HG03103 (cell line): ENCODE data around the gene CCDC149.
"Not testable (repeated sequence)": the region's sequence is repeated elsewhere in the genome, so short reads cannot be mapped to it uniquely, and the experiment has no call there.

Experiments used
- ATAC-seq: cut with Tn5 transposase; IDR thresholded peaks from one replicate; pipeline ENCODE4 v1.9.1; 2021; ENCODE audit warnings: low read depth; ENCODE audit not compliant: unreplicated experiment

CCDC149 gene

DNA sequence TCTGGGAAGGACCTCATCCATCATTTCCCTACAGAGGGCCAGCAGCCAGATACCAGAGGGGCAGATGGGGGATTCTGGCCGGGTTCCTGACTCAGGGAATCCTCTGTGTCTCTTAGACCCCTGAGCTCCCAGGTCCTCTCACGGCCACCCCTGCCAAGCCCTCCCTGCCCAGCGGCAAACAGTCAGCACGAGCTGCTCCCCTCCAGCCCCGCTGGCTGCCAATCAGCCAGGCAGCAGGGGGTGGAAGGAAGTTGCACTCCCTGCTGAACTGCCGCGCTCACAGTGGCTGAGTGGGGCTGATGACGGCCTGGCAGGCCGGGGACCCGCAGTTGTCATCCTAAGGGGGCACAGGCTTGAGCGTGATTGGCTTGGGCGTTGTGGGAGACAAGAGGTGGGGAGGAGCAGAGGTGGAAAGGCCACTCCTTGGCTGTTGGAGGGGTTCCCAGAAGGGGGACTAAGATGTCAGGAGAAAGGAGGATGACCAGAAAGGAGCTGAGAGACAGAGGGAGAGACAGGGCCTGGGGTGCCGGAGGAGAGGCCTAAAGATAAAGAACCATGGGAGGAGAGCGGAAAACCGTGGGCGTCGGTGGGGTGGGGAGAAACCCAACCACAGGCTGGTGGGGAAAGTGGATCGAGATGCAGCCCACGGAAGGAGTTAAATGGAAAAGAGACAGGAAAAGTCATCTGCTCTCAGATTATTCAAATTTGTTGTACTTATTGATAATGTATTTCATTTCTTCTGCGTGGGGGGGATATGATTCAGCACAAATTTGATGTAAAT is 4.4 kb upstream of the CCDC149 start:
- no peak for ATAC-seq

DNA sequence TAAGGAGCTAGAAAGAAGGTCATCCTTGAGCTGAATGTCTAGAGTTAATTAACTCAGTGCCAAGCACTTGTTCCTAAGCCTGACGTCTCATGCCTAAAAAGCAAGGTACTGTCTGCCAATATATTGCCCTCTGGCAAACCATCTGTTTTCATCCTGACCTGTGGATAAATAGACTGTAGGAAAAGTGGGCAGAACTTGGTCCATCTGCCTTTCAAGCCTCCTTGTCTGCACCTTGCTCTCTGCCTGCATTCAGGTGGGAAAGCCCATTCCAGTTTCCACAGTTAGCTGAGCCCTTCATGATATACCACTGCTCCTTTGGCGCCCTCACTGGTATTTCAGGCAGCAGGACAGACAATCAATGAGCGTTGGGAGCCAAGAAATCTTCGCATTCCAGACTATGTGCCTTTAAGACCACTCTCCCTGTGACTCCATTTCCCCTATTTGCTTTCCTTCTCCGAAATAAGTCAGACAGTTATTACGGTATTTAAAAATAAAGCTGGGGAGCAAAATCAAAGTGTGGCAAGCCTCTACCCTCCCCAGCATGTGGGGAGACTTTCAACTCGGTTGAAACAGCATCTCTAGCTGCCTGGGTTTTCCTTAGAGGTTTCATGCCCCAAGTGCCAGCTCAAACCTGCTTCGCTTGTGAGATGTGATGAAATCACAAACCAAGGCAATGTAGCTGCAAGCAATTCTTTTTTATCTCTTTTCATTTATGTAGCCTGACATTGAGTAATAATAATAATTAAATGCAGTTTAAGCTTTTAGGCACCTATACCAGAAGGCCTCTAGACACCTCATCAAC is 2.5 kb upstream of the CCDC149 start:
- ATAC-seq: no peak

DNA sequence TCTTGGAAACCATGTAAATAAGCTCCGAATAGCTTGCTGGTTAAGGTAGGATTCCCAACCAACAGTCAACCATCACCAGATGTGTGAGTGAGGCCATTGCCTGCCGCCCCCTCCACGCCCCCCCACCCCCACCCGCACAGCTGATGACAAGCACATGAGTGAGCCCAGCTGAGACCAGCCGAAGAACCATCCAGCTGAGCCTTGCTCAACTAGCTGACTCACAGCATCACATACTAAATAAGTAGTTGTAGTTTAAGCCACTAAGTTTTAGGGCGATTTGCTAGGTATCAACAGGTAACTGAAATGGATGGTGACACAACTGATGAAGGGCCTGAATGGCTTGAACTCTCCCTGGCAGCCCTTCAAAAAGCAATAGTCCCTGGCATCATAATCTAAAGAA is 1.6 kb upstream of the CCDC149 start:
- no peak for ATAC-seq

DNA sequence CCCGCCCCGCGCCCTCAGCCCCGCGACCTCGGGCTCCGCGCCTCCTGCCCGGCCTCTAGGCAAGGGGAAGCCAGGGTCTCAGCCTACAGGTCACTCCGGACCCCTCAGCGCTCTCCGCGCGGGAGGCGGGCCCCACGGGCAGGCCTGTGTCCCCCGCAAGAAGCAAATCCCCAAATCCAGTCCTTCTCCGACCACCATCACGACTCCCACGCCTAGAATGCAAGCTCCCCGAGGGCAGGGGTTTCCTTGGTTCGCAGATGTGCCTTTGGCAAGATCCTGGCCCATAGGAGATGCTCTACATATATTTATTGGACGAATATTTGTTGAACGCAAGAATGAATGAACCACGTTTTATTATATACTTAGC is 260 bp upstream of the CCDC149 start:
- no peak for ATAC-seq

DNA sequence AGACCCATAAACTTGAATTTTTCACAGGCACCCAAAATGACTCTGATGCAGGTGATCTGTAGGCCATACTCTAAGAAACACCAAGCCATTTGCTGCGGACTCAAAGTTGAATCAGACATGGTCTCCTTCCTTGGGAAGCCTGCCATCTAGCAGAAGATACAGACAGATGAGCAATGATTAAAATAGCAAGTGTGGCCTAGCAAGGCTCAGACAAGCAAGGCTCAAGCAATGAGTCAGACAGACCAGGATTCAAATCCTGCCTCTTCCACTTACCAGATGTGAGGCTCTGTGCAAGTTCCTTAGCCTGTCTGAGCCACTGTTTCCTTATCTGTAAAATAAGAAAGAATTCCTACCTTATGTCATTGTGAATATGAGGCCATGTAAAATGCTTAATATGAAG is 2.3 kb downstream of the CCDC149 start:
- no peak for ATAC-seq

DNA sequence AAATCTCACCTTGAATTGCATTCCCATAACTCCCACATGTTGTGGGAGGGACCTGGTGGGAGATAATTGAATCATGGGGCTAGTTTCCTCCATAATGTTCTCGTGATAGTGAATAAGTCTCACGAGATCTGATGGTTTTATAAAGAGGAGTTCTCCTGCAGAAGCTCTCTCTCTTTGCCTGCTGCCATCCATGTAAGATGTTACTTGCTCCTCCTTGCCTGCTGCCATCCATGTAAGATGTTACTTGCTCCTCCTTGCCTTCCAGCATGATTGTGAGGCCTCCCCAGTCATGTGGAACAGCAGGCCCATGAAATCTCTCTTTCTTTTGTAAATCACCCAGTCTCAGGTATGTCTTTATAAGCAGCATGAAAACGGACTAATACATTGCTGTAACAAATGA is 3.2 kb downstream of the CCDC149 start:
- ATAC-seq: not testable (repeated sequence)

DNA sequence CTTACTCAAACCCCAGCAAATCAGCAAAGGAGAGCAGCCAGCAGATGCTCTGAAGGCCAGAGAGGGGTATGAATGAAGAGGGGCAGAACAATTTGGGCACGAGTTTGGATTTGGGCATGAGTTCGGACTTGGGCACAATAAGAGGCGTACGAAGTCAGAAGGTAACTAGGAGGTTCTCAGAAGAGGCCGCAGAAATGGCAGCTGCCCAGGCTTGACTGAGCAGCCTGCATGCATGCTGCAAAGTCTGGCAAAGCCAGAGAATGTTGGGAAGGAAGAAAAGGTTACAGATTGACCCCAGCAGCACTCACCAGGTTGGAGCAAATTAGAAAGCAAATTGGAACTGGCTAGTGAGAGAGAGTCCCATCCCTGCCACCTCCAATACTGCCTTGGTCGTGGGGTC is 15.2 kb downstream of the CCDC149 start:
- no peak for ATAC-seq

DNA sequence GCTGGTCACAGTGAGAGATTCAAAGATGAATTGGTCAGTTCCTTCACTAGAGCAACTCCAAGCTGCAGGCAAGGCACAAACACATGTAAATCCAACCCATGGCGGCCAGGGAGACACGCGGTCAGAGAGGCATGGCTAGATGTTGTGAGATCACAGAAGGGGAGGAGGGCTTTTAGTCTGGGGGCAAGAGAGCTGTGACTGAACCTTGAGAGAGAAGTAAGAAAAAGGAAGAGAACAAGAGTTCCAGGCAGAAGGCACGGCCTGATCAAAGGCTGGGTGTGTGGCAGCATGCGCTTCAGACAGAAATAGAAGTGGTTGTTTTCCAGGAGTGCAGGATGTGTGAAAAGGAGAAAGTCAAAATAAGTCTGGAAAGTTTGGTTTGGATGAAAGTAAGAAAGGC is 15.9 kb downstream of the CCDC149 start:
- no peak for ATAC-seq

DNA sequence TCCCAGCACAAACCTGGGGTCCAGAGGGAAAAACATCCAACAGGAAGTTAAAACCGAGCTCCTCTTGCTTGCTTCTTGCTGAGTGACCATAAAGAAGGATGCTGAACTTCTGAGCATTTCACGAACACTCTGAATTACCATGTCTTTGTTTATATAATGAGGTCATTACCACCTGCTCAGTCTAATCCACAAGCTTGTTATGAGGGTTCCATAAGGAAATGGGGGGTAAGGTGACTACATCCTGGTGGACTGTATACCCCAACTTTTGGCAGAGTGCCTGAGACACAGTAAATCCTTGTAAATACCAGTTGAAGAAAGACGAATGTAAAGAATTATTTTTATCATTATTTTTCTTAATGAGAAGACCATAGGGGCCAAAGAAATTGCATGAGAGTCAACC is 16.8 kb downstream of the CCDC149 start:
- ATAC-seq: no peak

DNA sequence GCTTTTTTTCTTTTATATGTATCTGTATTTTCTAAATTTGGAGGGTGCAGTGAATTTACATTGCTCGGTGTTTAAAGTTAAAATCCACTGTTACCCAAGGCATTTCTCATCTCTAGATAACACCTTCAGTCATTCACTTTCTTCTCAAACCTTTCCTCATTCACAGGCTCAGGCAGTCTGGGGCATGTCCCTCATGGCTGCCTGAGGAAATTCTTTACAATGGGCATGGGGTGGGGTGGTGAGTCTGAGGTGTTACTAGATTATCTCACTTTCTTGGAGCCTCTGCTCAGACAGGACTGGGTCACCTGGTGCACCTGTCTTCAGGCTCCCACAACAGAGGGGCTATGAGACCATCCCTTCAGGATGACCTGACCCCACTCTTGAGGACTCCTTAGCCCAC is 17.4 kb downstream of the CCDC149 start:
- no peak for ATAC-seq

DNA sequence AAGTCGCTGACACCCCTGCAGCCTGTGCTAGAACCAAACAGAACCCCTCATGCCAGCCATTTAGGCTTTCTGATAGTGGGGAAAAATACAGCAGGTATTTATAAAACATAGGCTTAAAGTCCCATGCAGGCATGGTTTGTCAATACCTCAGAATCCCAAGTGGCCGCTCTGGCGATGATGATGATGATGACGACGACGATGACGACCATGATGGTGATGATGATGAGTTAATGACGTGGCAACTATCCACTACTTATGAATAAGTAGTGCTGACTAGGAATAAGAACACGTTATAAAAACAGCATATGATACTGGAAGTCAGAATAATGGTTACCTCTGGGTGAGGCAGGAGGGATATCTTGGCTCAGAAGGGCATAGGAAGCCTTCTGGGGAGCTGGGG is 18.0 kb downstream of the CCDC149 start:
- no peak for ATAC-seq

DNA sequence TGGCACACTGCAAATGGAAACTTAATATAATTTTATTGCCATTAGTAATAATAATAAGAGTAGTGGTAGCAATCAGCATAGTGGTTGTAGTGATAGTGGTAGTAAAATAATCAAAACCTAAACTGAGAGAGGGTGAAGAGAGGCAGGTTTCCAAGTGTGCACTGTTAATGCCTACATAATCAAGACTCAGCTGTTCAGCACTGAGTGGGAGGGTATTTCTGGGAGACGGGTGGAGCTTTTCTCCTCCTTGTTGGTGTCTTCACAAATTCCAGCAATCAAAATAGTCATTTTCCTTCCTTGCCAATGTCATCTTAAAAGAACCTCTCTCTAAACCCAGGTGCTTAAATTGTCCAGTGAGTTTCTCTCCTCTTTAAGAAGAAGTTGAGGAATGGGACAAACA is 18.6 kb downstream of the CCDC149 start:
- ATAC-seq: no peak

DNA sequence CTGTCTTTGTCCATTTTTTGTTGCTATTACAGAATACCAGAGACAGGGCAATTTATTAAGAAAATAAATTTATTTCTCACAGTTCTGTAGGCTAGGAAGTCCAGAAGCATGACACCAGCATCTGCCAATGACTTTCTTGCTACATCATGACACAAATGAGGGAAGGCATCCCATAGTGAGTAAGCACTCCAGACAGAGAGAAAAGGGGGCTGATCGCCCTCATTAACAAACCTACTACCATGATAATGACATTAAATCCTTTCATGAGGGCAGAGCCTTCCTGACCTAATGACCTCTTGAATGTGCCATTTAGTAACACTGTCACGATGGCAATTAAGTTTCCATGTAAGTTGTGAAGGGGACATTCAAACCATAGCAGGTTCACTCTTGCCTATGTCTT is 20.1 kb downstream of the CCDC149 start:
- ATAC-seq: no peak

DNA sequence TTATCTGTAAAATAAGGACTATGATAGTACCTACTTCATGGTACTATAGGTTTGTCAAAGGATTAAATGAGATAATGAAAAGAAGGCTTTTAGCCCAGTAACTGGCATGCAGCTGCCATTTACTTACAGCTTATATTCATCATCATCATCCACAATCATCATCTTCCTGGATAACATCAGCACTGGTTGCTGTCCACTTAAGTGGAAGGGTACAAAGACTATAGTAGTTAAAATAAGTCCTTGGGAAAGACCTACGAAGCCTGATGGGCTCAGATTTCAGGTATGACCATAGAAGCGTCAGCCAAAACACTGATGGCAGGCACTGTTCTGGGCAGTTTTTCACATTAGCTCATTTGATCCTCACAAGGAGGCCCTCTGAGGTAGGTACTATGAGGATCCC is 20.6 kb downstream of the CCDC149 start:
- no peak for ATAC-seq

DNA sequence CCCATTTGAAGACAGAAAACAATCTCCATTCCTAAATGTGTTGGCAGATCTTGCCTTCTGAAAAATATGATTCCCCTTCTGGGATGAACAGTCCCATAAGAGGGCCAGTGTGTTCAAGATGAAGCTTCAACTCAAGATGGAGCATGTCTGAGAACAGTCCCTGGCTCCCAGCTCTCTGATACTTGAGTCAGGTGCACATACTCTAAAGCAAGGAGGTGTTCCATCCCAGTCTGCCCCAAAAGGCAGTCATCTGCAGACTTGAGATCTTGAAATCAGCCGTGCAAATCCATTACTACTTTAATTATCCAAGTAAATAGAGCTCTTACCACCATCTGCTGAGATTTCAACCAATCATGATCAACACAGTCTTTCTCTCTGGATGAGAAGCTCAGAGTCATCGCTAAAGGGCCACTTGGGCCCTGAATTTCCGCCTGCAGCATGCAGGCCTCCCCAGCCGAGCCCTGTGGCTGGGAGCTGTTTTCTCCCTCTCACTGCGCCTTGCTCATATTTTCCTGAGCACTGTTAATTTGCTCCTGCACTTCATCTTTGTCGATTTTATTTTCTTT is 22.2 kb downstream of the CCDC149 start:
- no peak for ATAC-seq

DNA sequence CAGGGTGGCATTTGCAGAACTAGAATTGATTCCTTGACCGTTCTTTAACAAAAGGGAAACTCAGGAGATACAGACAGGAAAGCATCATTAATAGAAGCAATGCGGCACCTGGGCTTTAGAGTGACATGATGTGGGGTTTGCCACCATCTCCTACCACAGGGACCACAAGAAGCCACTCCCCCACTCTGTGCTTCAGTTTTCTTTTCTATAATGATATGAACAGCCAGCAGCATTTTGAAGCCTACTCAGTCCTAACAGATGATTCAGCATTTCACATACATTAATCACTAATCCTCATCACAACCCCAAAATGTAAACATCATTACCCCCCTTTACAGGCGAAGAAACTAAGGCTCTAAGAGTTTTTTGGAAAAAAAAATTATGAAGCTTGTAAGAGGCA is 22.9 kb downstream of the CCDC149 start:
- no peak for ATAC-seq

DNA sequence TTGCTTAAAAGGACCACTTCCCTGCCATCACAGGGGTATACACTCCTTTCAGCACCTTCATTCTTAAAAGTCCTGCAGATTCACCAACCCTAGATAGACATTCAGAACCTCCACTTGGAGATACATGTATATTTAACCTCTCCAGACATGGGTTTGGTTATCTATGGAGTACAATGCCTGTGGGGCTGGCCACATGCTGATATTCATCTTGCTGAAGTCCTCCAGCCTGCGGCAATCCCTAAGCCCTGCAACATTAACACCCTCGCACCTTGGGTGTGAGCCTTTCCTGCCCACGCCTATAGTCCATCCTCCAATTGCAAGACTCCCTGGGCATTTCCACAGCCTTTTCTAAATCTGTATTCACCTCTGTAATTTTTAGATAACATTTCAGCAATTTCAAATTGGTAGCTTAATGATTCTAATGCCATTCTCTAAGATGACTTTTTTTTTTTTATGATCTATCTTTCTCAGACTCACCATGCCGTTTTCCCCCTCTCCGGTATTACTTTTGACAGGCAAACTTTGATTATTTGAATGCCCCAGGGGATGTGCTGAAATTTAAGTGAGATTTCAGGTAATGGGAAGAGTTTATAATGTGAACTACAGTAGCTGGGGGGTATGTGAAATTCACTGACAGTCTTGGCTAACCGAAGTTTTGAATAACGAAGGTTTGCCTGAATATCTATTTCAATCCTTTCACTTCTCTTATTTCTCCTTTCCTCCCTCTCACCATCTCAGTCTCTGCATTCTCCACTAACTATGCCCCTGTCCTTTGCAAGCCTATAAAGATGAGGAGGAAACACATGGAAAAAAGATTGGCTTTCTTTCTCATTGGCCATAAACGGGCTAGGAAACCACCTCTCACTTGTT is 24.1 kb downstream of the CCDC149 start:
- no peak for ATAC-seq

DNA sequence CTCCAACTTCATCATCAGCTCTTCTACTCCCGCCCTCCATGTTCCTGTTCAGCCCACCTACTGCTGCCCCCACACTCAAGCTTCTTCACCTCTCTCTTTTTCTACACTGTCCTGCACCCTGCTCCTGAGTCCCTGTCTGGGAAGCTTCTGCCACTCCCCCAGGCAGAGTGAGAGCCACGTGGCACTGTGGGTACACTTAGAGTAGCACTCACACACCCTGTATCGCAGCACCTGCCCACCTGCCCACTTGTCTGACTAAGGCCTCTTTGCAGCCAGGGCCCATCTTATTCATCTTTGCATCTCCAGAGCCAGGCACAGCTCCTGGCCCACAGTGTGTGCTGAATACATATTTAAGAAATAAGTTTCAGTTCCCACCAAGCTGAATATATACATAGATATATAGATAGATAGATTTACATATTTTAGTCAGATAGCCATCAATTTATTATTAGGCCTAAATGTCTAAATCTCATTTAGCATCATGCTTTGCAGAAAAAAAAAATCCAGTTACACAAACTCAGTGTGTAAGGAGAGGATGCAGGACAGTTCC is 24.9 kb downstream of the CCDC149 start:
- ATAC-seq: no peak

DNA sequence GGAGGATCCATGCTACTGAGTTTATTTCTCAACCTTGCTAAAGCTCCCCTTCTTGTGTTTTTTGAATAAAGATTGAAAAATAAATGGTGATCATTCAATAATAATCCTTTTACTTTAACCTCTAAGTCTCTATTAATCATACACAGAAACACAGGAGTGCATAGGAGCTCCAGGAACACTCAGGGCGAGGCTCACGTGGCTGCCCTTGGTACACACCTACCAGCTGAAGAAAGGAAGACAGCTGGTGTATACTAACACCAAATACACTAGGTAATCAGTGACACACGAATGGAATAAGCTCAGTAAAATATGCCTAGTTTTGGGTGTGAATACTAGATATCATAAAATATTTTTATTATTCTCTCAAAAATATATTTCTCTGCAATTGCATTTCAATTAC is 26.2 kb downstream of the CCDC149 start:
- no peak for ATAC-seq

DNA sequence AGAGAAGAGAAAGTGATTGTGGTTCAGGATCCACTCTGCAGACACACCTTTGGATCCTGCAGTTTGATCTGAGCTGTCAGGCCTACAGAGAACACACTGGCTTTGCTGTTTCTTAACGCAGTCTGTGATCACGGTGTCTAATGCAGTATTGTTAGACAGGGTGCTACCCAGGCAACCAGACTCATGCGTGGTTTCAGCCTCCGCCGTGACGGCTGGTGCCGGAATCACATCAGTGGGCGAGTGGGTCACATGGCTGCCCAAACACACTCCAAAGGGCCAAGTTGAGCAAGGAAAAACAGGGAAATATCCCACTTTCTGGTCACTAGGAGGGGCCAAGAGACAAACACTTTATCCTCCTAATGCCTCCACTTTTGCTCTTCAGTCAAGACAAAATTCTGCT is 27.5 kb downstream of the CCDC149 start:
- ATAC-seq: no peak

DNA sequence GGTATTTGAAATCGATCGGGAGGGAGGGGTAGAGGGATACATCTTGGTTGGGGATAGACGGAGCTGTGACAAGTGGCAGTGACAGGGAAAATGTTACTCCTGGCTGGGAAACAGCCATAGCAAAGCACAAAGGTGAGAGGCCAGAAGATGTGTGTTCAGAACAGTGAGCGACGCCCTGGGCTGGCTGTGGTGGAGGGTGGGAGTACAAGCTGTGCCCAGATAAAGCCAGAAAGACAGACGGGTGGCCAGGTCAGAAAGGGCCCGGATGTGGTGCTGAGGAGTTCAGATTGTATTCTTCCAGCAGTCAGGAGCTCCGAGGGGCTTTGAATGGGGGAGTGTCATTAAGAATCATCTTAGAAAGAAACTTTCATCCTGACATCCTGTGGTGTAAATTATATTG is 27.9 kb downstream of the CCDC149 start:
- ATAC-seq: no peak
